A673 (cell line): ENCODE data around the gene MN1.

Experiments
- EZH2 ChIP-seq: fragments of 200-600 bp; sonication (generic); IDR thresholded peaks from 2 replicates; pipeline ENCODE4 v1.6.1; 2017; ENCODE audit warnings: borderline replicate concordance, low read depth, mild to moderate bottlenecking, mixed read lengths, antibody characterized with exemption, low read length; ENCODE audit not compliant: poor library complexity, severe bottlenecking
- TF ChIP-seq, protein P1 (sequence below): fragments of 300-800, 200-600 bp; sonication (generic); conservative IDR thresholded peaks from 2 replicates; pipeline ENCODE4 v1.5.1; 2017; ENCODE audit warnings: low read depth, mild to moderate bottlenecking, antibody characterized with exemption, low read length, moderate library complexity, mixed read lengths

DNA sequence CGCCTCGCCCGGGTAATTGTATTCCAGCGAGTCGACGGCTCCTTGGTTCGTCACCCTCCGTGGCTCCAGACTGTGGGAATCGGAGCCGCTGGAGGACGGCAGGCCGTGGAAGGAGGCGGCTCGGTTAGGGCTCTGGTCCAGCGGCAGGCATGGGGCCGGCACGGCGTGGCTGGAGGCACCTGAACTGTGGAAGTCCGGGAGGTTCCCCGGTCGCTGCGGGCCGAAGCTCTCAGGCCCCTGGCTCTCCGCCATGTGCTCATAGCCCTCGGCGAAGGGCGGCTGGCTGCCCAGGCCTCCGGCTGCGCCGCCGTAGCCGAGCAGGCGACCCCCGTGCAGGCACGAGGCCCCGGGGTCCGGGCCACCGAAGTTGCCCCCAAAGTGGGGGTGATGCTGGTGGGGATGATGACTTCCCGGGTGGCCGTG, 1.7 kb downstream of the MN1 start:
- TF ChIP-seq, protein P1, sequence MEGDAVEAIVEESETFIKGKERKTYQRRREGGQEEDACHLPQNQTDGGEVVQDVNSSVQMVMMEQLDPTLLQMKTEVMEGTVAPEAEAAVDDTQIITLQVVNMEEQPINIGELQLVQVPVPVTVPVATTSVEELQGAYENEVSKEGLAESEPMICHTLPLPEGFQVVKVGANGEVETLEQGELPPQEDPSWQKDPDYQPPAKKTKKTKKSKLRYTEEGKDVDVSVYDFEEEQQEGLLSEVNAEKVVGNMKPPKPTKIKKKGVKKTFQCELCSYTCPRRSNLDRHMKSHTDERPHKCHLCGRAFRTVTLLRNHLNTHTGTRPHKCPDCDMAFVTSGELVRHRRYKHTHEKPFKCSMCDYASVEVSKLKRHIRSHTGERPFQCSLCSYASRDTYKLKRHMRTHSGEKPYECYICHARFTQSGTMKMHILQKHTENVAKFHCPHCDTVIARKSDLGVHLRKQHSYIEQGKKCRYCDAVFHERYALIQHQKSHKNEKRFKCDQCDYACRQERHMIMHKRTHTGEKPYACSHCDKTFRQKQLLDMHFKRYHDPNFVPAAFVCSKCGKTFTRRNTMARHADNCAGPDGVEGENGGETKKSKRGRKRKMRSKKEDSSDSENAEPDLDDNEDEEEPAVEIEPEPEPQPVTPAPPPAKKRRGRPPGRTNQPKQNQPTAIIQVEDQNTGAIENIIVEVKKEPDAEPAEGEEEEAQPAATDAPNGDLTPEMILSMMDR: no peak
- TF ChIP-seq EZH2: no peak
